Left ventricle myocardium superior (tissue), 1 donor: ENCODE measurements around the gene PCDH1. TPM values are rescaled to one million over a fixed set of nuclear protein-coding genes. Genes with fewer than 3 reads are reported as not detected.

Source experiments
- ATAC-seq: fragments of 200-7000 bp; cut with Tn5 transposase; one replicate; pipeline ENCODE4 v1.9.1; 2020; ENCODE audit warnings: mild to moderate bottlenecking, moderate library complexity
- DNase-seq: peaks from one replicate; pipeline ENCODE4 v3.0.0-alpha.2; 2020
- intact Hi-C: fragments of 100-400 bp; cut with micrococcal nuclease; formaldehyde crosslinking; loops from one replicate; pipeline ENCODE4 v1.11.0; 2022
- total RNA-seq: library from RNA; stranded (reverse); fragmentation: NEBNext Ultra II Directional; extraction: Animal tissue kit (Norgen Biotek cat#: 25700); gene quantifications from one replicate; pipeline ENCODE4 v1.2.1, GENCODE V29; 2021
- donor health status: DM: no; HTN: yes; CAD: no; lungs with severe emphysema.

Gene PCDH1
- total RNA-seq, 1 donor from 2014 or later, result 17.2 TPM

GRCh38 chr5:141863569-141864178, 14.5 kb downstream of the PCDH1 start:
- no peak for ATAC-seq
- no peak for DNase-seq
- intact Hi-C loops, result no loop called here

DNA sequence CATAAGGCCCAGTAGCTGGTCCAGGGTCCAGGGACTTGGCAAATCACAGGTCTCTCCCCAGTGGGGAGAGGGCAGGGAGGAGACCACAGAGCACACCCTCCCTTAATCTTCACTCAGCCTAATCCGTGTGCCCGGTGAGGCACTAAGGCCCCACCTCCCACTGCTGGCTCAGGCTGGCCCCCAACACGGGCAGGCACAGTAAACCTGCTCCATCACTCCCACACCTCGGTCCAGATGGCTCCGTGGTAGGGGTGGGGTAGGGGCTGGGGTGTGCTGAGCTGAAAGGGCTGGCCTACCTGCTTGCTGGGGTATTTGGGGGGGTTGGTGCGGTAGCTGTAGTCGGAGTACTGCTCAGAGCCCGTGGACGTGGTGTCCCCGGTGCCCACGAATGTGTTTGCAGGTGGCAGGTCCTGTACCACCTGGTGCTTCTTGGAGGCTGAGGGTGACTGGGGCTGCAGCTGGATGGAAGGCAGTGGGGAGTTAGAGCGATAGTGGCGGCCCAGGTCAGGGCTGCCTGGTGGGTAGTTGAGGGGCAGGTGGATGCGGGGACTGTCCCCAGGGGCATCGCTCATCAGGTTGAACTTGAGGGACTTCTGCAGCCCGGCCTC, 15.2 kb downstream of the PCDH1 start:
- ATAC-seq (no peak), DNase-seq (no peak)
- intact Hi-C loops, result no loop called here

GRCh38 chr5:141861194-141861593, 17.0 kb downstream of the PCDH1 start:
- intact Hi-C loops, result no loop called here
- DNase-seq (no peak), ATAC-seq (no peak)

- intact Hi-C loops, result no loop called here
- DNase-seq, result no peak
- ATAC-seq, result no peak
Measured at GRCh38 chr5:141858079-141858765, 20.0 kb downstream of the PCDH1 start.

GRCh38 chr5:141857226-141857625, 21.0 kb downstream of the PCDH1 start:
- intact Hi-C loops, result no loop called here
- no peak for DNase-seq
- ATAC-seq, result no peak

- intact Hi-C loops, result no loop called here
- no peak for ATAC-seq
Measured at GRCh38 chr5:141856037-141856790, 22.0 kb downstream of the PCDH1 start.

DNA sequence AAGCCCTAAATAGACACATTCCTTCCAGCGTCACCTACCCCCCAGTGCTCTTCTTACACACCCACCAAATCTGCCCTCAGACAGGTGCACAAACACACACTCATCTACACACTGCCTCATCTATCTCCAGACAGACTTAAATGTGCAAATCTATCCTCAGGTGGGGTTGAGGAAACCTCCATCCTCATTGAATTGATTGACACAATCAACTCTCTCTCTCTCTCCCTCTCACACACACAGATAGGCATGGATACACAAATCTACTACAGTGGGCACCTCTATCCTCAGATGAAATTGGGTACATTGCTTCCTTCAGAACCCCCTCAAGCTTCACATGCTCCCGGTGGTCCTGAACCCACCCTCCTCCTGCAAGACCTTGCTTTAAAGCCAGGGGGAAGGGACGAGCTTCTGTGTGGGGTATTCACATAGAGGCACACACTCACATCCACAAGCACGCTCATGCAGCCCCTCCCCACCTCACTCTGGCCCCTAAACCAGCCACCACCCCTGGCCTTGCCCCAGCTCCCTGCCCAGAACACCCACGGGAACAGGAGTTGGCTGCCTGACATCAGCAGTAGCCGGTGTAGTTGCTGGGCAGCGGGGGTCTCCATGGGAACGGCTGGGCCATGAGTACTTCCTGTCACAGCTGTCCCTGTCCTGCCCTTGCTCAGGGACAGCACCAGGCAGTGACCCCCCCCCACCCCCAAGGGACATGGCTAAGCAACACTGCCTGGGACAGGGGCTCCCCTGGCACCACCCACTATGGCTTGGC, 22.8 kb downstream of the PCDH1 start:
- intact Hi-C loops, result no loop called here
- DNase-seq (peak; percentile 66), ATAC-seq (peak; percentile 61)

More at GRCh38 chr5:141856037-141856790, 22.0 kb downstream of the PCDH1 start:
- DNase-seq, result no peak

GRCh38 chr5:141853895-141854626, 24.1 kb downstream of the PCDH1 start:
- ATAC-seq (no peak), DNase-seq (no peak)
- intact Hi-C loops, result no loop called here

DNA sequence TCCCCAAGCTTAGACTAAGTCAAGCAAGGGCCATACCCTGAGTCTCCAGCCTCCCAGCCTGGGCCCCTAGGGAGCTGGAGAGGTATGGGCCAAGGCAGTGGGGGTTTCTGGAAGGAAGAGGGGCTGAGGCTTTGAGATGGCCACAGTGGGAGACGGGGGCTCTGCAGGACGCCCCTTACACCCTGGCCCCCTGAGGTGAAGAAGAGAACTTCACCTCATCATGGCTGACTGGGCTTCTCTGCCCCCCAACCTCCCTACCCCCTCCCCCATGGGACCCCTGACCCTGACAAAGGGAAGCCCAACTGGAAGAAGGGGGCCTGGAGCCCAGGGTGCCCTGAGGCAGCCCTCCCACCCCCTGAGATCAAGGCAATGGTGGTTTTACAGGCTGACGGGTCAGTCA, 25.8 kb downstream of the PCDH1 start:
- ATAC-seq (no peak), DNase-seq (no peak)
- intact Hi-C loops, result no loop called here

DNA sequence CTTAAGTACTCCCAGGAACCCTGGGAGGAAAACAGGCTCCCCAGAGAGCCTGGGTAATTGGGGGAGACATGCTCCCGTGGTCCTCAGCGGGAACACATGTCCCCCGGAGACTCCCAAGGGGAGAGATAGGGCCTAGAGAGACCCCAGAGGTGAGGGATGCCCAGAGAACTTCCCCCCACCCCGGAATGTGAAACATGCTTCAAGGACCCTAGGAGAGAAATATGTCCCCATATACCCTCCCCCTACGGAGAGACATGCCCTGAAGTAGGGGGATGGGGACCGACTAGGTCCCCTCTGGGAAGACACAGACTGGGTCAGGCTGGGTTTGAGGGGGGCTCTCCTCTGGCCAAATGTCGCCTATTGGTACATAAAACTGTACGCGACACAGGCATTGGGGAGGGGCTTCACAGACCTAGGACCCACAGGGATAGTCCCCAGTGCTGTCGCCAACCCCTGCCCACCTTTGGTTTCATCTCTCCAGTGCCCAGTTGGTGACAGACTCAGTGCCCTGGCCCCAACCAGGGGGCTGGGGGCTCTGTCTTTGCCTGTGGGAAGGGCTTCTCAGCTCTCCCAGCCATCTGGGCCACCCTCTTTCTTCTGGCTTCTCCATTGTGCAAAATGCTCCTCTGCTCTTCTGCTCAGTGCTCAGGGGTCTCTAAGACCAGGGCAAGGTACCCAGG, 26.9 kb downstream of the PCDH1 start:
- DNase-seq, result no peak
- intact Hi-C loops, result no loop called here
- ATAC-seq, result no peak

GRCh38 chr5:141850786-141851185, 27.4 kb downstream of the PCDH1 start:
- intact Hi-C loops, result no loop called here
- DNase-seq (no peak), ATAC-seq (no peak)

DNA sequence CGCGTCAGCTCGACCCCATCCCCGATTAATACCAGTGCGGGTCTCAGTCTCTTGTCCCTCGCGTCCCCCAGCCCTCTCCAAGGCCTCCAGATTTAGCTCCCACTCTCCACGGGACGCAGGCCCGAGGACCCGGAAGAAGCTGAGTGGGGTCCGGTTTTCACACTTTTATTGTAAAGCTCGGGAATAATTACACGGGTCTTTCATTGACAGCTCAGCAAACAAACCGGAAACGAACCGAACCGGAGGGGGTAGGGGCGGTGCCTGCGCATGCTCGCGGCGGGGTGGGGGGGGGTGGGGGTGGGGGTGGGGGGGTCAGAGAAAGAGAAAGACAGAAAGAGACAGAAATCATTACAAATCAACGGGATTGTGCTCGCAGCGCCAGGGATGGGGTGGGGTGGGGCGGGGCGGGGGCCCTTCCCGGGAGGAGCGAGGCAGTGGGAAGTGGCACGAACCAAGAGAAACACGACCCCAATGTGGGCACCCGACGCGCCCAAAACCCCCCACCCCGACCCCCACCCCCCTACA, 27.9 kb downstream of the PCDH1 start:
- intact Hi-C loops, result no loop called here
- ATAC-seq, result peak; percentile 67
- DNase-seq, result no peak

DNA sequence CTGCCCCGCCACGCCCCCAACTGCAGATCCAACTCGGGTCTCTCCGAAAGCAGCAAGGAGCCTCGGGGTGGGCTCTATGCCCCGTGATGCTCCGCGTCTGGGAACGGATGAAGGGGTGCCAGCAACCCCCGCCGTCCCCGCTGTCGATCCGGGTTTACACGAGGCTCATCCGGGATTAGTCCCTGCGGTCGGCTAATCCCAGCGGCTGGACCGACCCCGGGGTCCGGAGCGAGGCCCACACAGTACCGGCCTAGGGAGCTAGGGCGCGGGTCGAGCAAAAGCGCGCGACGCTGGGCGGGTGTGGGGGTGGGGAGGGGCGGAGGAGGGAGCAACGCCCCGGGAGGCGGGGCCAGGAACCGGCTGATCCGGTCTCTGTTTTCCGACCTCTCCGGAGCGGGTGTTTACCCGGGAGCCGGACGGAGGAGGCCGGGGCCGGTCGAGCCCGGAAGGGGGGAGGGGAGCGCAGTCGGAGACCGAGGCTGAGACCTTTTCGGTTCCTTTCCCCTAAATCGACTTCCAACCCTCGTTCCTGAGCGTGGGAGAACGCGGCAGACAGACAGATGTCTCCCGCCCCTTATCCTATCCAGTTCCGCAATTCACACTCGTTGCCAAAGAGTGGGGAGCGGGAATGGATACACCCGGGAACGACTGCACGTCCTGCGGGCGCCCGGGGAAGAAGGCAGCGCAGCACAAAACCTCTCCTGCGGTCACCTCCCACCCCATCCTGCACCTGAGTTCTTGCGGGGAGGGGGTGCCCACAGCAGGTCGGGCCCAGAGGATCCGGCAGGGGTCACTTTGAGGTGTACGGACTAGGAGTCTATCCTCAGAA, 28.6 kb downstream of the PCDH1 start:
- peak; percentile 91 for DNase-seq
- intact Hi-C loops, result no loop called here
- ATAC-seq, result peak; percentile 94

GRCh38 chr5:141848744-141849414, 29.3 kb downstream of the PCDH1 start:
- DNase-seq, result peak; percentile 65
- peak; percentile 37 for ATAC-seq
- intact Hi-C loops, result no loop called here

GRCh38 chr5:141846031-141846430, 32.2 kb downstream of the PCDH1 start:
- intact Hi-C loops, result no loop called here
- ATAC-seq (no peak), DNase-seq (no peak)

DNA sequence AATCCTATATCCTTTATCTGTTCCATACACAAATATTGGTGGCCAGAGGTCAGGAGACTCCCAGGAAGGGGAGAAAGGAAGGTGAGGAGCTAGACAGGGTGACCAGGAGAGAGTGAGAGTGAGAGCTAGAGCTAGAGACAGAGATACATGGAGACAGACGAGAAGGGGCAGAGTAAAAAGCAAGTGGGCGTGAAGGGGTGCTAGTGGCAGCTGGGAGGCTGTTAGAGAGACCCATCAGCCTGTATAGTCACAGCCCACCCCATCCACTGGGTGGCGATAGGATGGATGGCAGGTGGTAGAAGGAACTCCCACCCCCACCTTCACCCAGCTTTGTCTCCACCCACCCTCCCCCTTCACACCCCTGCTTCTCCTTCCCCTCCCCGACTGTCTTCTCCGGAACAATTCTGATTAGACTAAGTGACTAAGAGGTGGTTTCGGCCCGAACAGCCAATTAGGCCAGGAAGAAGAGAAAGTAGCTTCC, 32.8 kb downstream of the PCDH1 start:
- ATAC-seq, result no peak
- intact Hi-C loops, result no loop called here
- DNase-seq, result no peak
